AG09309 (cell line): Measurements from ENCODE around the gene MAN2A2.

ENCODE experiments used
- DNase-seq: peaks from one replicate; pipeline ENCODE4 v3.0.0-alpha.2; 2010; ENCODE audit warnings: low read depth
- H3K4me3 ChIP-seq: 2 replicates; pipeline ENCODE4 v1.5.1; 2011; ENCODE audit warnings: mild to moderate bottlenecking, low read depth, low read length, moderate library complexity; ENCODE audit not compliant: control insufficient read depth
- CTCF ChIP-seq: IDR thresholded peaks from 2 replicates; pipeline ENCODE4 v1.5.1; 2011; ENCODE audit warnings: mild to moderate bottlenecking, low read depth, low read length, inconsistent platforms; ENCODE audit not compliant: insufficient read depth, control insufficient read depth; ENCODE audit errors: missing control alignments

The MAN2A2 gene

GRCh38 chr15:90938261-90938660 is 35.2 kb downstream of the MAN2A2 start:
- no peak for DNase-seq
- no peak for TF ChIP-seq CTCF
- no peak overlapping the region for H3K4me3 ChIP-seq

DNA sequence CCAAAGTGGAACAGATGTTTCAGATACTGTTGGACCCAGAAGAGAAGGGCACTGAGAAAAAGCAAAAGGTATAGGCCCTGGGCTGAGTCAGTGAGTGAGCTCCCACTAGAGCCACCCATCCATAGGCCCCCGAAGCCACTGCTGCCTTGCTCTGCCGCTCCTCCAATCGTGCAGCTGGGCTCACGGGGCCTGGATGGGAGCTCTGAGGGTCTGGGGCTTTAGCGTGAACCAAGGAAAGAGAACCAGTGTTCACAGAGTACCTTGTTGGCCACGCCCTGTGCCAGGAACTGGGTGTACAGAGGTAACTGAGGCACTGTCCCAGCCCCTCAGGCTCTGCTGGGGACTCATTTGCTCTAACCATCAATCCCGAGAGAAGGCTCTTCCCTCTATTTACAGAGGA is 36.7 kb downstream of the MAN2A2 start:
- no peak for DNase-seq
- H3K4me3 ChIP-seq, result no peak overlapping the region
- no peak for TF ChIP-seq CTCF

DNA sequence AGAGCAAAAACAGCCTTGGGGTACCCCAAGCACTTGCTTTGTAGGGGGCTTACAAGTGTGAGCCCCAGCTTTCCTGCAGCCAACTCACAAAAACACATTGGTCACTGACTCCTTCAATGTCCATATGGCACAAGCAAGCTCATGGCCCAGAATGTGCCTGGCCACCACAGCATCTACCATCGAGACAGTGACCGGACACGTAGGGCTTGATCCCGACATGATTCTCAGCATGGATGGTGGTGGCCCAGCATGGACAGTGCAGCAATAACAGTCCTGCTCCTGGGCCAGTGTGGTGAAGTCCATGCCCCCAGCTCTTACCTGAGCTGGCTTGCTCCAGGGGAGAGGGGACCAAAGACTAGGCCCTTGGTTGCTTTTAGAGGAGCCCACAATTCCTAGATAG is 37.9 kb downstream of the MAN2A2 start:
- H3K4me3 ChIP-seq, result no peak overlapping the region
- DNase-seq, result no peak
- TF ChIP-seq CTCF, result no peak

DNA sequence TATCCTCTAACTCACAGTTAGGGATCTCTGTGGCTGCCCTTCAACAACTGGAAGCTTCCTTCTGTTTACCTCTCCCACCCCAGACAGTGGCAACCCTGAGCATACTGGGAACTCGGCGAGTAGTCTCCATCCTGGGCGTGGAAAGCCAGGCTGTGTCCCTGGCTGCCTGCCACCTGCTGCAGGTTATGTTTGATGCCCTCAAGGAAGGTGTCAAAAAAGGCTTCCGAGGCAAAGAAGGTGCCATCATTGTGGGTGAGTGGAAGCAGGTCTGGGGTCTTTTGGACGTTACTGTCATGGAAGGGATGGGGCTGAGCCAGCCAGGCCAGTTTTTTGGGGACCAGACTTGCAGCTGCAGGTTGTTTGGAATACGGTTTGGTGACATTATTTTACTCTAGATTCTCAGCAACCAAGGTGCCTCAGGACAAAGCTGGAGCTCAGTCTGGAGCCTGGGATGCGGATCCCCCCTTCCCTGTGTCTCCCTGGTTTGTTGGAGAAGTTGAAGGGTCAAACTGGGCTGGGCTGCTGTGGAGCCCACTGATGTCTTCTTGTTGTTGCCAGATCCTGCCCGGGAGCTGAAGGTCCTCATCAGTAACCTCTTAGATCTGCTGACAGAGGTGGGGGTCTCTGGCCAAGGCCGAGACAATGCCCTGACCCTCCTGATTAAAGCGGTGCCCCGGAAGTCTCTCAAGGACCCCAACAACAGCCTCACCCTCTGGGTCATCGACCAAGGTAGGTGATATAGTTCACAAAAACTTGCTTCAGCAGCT is 39.4 kb downstream of the MAN2A2 start:
- no peak overlapping the region for H3K4me3 ChIP-seq
- TF ChIP-seq CTCF, result no peak
- no peak for DNase-seq

DNA sequence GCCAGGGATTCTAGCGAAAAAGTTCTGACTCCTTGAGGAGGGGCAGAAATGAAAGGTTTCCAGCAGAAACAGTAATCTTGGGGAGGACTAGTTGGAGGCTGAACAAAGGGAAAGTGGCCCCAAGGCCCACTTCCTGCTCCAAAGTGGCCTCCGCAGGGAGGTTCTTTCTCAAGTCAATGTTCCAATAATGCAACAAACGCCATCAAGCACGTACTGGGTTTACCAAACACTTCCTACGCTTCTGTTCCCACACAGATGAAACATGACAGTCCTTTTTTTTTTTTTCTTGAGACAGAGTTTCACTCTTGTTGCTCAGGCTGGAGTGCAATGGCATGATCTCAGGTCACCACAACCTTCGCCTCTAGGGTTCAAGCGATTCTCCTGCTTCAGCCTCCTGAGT is 42.0 kb downstream of the MAN2A2 start:
- no peak for DNase-seq
- H3K4me3 ChIP-seq, result no peak overlapping the region
- no peak for TF ChIP-seq CTCF

DNA sequence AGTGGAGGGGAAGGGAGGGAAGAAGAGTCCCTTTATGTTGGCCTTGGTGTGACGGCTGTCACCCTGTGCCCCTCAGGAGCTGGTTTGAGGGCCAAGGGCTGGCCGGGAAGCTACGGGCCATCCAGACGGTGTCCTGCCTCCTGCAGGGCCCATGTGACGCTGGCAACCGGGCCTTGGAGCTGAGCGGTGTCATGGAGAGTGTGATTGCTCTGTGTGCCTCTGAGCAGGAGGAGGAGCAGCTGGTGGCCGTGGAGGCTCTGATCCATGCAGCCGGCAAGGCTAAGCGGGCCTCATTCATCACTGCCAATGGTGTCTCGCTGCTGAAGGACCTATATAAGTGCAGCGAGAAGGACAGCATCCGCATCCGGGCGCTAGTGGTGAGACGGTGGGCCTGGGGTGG is 43.4 kb downstream of the MAN2A2 start:
- no peak overlapping the region for H3K4me3 ChIP-seq
- no peak for DNase-seq
- TF ChIP-seq CTCF, result no peak
